Smooth muscle cell (in vitro differentiated cells): ENCODE results near the gene CEP41. TPM values are rescaled to one million over a fixed set of nuclear protein-coding genes. Genes with fewer than 3 reads are reported as not detected.

Experiments
- DNase-seq: peaks from one replicate; lab custom pipeline; 2025; ENCODE audit not compliant: unreplicated experiment; lab: John Stamatoyannopoulos, UW
- H2AFZ ChIP-seq: fragments of 200-600 bp; sonication (generic); 2 replicates; pipeline ENCODE4 v1.6.0; 2016; ENCODE audit warnings: antibody characterized with exemption, low read depth, mild to moderate bottlenecking
- H3F3A ChIP-seq: fragments of 200-600 bp; sonication (generic); 2 replicates; pipeline ENCODE4 v1.6.0; 2017; ENCODE audit warnings: antibody characterized with exemption, low read depth
- H3K27ac ChIP-seq: fragments of 200-600 bp; sonication (generic); 2 replicates; pipeline ENCODE4 v1.5.1; 2016; ENCODE audit warnings: low read depth, mild to moderate bottlenecking
- H3K27me3 ChIP-seq: fragments of 200-600 bp; sonication (generic); 2 replicates; pipeline ENCODE4 v1.6.1; 2016; ENCODE audit warnings: low read depth, mild to moderate bottlenecking
- H3K36me3 ChIP-seq: fragments of 200-600 bp; sonication (generic); 2 replicates; pipeline ENCODE4 v1.5.1; 2016; ENCODE audit warnings: low read depth
- H3K4me1 ChIP-seq: fragments of 200-600 bp; sonication (generic); 2 replicates; pipeline ENCODE4 v1.5.1; 2016; ENCODE audit warnings: low read depth
- H3K4me2 ChIP-seq: fragments of 200-600 bp; sonication (generic); 2 replicates; pipeline ENCODE4 v1.6.0; 2016; ENCODE audit warnings: mild to moderate bottlenecking
- H3K4me3 ChIP-seq: fragments of 200-600 bp; sonication (generic); 2 replicates; pipeline ENCODE4 v1.5.1; 2016; ENCODE audit warnings: mild to moderate bottlenecking
- H3K79me2 ChIP-seq: fragments of 200-600 bp; sonication (generic); 2 replicates; pipeline ENCODE4 v1.6.0; 2016; ENCODE audit warnings: low read depth, mild to moderate bottlenecking
- H3K9ac ChIP-seq: fragments of 200-600 bp; sonication (generic); 2 replicates; pipeline ENCODE4 v1.6.0; 2016; ENCODE audit warnings: low read depth
- H3K9me3 ChIP-seq: fragments of 200-600 bp; sonication (generic); replicated peaks from 2 replicates; pipeline ENCODE4 v1.5.1; 2016; ENCODE audit warnings: low read depth
- H4K20me1 ChIP-seq: fragments of 200-600 bp; sonication (generic); 2 replicates; pipeline ENCODE4 v1.6.0; 2016; ENCODE audit warnings: low read depth
- WGBS: methylation state at CpG from one replicate; pipeline ENCODE4 v1.1.7; 2016; ENCODE audit warnings: low lambda C conversion rate; 5-methylcytosine and 5-hydroxymethylcytosine counted together
- polyA plus RNA-seq: library from polyadenylated mRNA; unstranded; fragments of >200 nt; fragmentation: Nextera tagmentation; extraction: Ambion mirVana; gene quantifications from 2 replicates; pipeline ENCODE4 v1.2.1, GENCODE V29; 2016
- total RNA-seq: library from RNA; depleted of rRNA; stranded (reverse); fragments of >200 nt; gene quantifications from 2 replicates; pipeline ENCODE4 v1.2.3, GENCODE V29; 2014
- TF ChIP-seq, protein P1 (sequence below): fragments of 200-600 bp; sonication (generic); IDR thresholded peaks from 2 replicates; pipeline ENCODE4 v1.5.1; 2017; ENCODE audit warnings: borderline replicate concordance, mild to moderate bottlenecking, antibody characterized with exemption; ENCODE audit not compliant: insufficient read depth, poor library complexity, severe bottlenecking

The CEP41 gene
- total and polyA plus RNA-seq, 2 experiments from 2014 or later = 18.3 to 35.1 TPM

DNA sequence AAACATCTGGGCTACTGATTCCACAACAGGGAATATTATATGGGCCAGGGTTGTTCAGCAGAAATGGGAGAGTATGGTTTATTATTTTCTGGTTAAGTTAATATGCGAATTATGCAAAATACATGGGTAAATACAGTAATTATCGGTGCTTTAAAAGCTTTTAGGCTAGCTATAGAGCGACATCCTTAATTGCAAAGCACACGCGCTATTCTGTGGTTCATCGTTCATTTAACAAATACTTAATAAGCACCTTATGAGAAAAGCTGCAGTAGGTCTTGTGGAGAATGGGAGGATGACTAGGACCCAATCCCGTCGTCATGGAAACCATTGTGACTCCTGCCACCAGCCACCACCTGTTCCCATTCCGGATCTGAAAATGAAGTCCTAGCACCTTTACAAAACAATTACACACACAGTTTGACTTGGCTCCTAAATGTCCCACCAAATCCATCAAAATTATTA lies 623 bp upstream of the CEP41 start:
- WGBS = 13% methylated on average over 9 of the region's 9 CpGs
- H3K4me2 ChIP-seq = peak overlapping the region; percentile 90
- no peak for DNase-seq
- peak overlapping the region; percentile 66 for H3K4me3 ChIP-seq
- no peaks in the 10 kb centered on the region for H4K20me1 ChIP-seq
- H3F3A ChIP-seq = no peaks in the 10 kb centered on the region
- no peaks in the 10 kb centered on the region for H3K36me3 ChIP-seq
- H2AFZ ChIP-seq = peak overlapping the region; percentile 91
- peaks cover 26% of the 10 kb centered on the region for H3K4me1 ChIP-seq
- peak overlapping the region; percentile 76 for H3K9ac ChIP-seq
- no peaks in the 10 kb centered on the region for H3K9me3 ChIP-seq
- TF ChIP-seq, protein P1, sequence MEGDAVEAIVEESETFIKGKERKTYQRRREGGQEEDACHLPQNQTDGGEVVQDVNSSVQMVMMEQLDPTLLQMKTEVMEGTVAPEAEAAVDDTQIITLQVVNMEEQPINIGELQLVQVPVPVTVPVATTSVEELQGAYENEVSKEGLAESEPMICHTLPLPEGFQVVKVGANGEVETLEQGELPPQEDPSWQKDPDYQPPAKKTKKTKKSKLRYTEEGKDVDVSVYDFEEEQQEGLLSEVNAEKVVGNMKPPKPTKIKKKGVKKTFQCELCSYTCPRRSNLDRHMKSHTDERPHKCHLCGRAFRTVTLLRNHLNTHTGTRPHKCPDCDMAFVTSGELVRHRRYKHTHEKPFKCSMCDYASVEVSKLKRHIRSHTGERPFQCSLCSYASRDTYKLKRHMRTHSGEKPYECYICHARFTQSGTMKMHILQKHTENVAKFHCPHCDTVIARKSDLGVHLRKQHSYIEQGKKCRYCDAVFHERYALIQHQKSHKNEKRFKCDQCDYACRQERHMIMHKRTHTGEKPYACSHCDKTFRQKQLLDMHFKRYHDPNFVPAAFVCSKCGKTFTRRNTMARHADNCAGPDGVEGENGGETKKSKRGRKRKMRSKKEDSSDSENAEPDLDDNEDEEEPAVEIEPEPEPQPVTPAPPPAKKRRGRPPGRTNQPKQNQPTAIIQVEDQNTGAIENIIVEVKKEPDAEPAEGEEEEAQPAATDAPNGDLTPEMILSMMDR = no peak
- no peaks in the 10 kb centered on the region for H3K27me3 ChIP-seq
- H3K79me2 ChIP-seq = peaks cover 12% of the 10 kb centered on the region
- H3K27ac ChIP-seq = peak overlapping the region; percentile 79

DNA sequence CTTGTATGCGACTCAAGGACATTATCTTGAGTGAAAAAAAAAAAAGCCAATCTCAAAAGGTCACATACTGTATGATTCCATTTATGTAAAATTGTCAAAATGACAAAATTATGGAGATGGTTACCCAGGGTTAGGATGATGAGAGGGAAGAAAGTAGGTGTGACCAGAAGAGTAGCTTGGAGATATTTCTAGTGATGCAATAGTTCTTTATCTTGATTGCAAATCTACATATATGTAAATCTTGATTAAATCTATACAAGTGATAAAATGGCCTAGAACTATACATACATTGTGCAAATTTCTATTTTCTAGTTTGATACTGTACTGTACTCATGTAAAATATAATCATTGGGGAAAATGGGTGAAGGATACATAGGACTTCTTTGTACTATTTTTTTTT lies 4.6 kb downstream of the CEP41 start:
- H2AFZ ChIP-seq = no peak overlapping the region
- no peak overlapping the region for H3K27ac ChIP-seq
- TF ChIP-seq, protein P1 = no peak
- peaks cover 33% of the 10 kb centered on the region for H3K79me2 ChIP-seq
- WGBS = 98% methylated on average over 1 of the region's 1 CpG
- H3K4me2 ChIP-seq = no peak overlapping the region
- peaks cover 10% of the 10 kb centered on the region for H3K4me1 ChIP-seq
- H3K27me3 ChIP-seq = no peaks in the 10 kb centered on the region
- DNase-seq = no peak
- no peak overlapping the region for H3K4me3 ChIP-seq
- no peak overlapping the region for H3K9ac ChIP-seq
- H3K9me3 ChIP-seq = no peaks in the 10 kb centered on the region
- H3F3A ChIP-seq = peaks cover 3% of the 10 kb centered on the region
- no peaks in the 10 kb centered on the region for H3K36me3 ChIP-seq
- no peaks in the 10 kb centered on the region for H4K20me1 ChIP-seq

DNA sequence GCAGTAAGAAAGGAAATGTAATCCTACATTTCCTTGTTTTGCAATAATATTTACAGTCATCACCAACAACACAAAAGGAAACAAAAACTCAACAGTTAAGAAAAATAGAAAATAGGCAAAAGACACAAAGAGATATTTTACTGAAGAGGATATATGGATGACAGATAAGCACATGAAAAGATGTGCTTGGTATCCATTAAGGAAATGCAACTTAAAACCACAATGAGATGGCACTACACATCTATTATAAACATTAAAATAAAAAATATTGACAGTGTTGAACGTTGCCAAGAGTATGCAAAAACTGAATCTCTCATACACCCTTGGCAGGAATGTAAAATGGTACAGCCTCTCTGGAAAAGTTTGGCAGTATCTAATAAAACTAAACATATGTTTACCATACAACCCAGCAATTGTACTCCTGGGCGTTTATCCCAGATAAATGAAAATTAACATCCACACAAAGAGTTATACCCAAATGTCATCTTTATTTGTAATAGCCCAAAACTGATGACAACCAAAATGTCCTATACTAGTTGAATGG lies 5.4 kb downstream of the CEP41 start:
- Histone ChIP-seq H3K9me3 (no peaks in the 10 kb centered on the region), H3K27me3 (no peaks in the 10 kb centered on the region), H3K4me2 (no peak overlapping the region), H3K4me3 (no peak overlapping the region), H3K79me2 (peaks cover 33% of the 10 kb centered on the region), H2AFZ (no peak overlapping the region), H3K4me1 (peaks cover 16% of the 10 kb centered on the region), H3F3A (peaks cover 10% of the 10 kb centered on the region), H3K27ac (no peak overlapping the region), H3K9ac (no peak overlapping the region), H4K20me1 (no peaks in the 10 kb centered on the region), H3K36me3 (no peaks in the 10 kb centered on the region)
- WGBS = 88% methylated on average over 2 of the region's 2 CpGs
- TF ChIP-seq, protein P1 = no peak
- no peak for DNase-seq

DNA sequence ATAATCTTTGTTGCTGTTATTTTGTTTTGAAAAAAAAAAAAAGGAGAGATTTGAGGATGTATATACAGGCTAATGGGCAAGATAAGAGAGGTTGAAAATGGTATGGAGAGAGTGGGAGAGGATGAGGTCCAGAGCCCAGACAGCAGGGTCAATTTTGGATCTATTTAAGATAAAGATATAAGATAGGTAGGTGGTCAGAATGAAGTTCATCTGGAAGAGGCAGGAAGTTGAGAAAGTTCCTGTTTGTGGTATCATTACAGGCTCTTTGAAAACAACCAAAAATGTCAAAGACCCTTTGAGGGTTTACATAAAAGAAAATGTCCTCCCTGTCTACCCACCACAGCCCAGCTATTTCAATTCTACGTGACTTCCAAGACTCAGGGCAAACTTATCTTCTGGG lies 7.5 kb downstream of the CEP41 start:
- 30% methylated on average over 1 of the region's 1 CpG for WGBS
- Histone ChIP-seq H3K9me3 (no peaks in the 10 kb centered on the region), H3K4me2 (peak overlapping the region; percentile 57)

More for the DNA sequence above, 7.5 kb downstream of the CEP41 start:
- Histone ChIP-seq H3K27me3 (no peaks in the 10 kb centered on the region), H3K36me3 (no peaks in the 10 kb centered on the region), H3K4me3 (no peak overlapping the region), H3F3A (peaks cover 12% of the 10 kb centered on the region), H3K4me1 (peaks cover 14% of the 10 kb centered on the region), H3K9ac (no peak overlapping the region), H2AFZ (peak overlapping the region; percentile 52), H4K20me1 (no peaks in the 10 kb centered on the region), H3K27ac (peak overlapping the region; percentile 67), H3K79me2 (peaks cover 28% of the 10 kb centered on the region)
- no peak for DNase-seq
- TF ChIP-seq, protein P1 = no peak
